Activated CD4-positive, alpha-beta T cell treated with anti-CD3 and anti-CD28 coated beads, Interleukin-2, amount 10 ng/mL, durations not matched to agents 7 days and 5 days (primary cell): ENCODE results near the gene SLC39A9. TPM values are rescaled to one million over a fixed set of nuclear protein-coding genes. Genes with fewer than 3 reads are reported as not detected.

ENCODE experiments used
- CTCF ChIA-PET: fragments of 350-600 bp; sonication (Branson Sonifier 250); formaldehyde crosslinking; loops from one replicate; lab custom pipeline; 2021; ENCODE audit warnings: antibody characterized with exemption; lab: Charles Lee
- POLR2A ChIA-PET: fragments of 350-600 bp; sonication (Branson Sonifier 250); formaldehyde crosslinking; loops from one replicate; lab custom pipeline; 2021; ENCODE audit warnings: antibody characterized with exemption; lab: Charles Lee
- DNase-seq: peaks from one replicate; pipeline ENCODE4 v3.0.0-alpha.2; 2020
- H3K27ac Mint-ChIP-seq: one replicate; pipeline ENCODE4 v1.8.0; 2021; ENCODE audit warnings: mild to moderate bottlenecking, moderate library complexity, mixed read lengths
- H3K27me3 Mint-ChIP-seq: one replicate; pipeline ENCODE4 v1.8.0; 2021; ENCODE audit warnings: mixed read lengths
- H3K36me3 Mint-ChIP-seq: one replicate; pipeline ENCODE4 v1.8.0; 2021; ENCODE audit warnings: low read depth, mixed read lengths
- H3K4me1 Mint-ChIP-seq: one replicate; pipeline ENCODE4 v1.8.0; 2021; ENCODE audit warnings: mixed read lengths
- H3K4me3 Mint-ChIP-seq: one replicate; pipeline ENCODE4 v1.8.0; 2021; ENCODE audit warnings: mild to moderate bottlenecking, moderate library complexity, mixed read lengths
- H3K9me3 Mint-ChIP-seq: one replicate; pipeline ENCODE4 v1.8.0; 2021; ENCODE audit warnings: mixed read lengths
- total RNA-seq, 2 experiments: library from RNA; stranded (reverse); gene quantifications; one replicate each; pipeline ENCODE4 v1.2.3, GENCODE V29; 2021

The SLC39A9 gene
- total RNA-seq, 2 experiments from 2014 or later, result 43.7 to 50.4 TPM

GRCh38 chr14:69500096-69500495 is 101.6 kb downstream of the SLC39A9 start:
- H3K27me3 Mint-ChIP-seq, result no peaks in the 10 kb centered on the region
- no peak for DNase-seq
- no peak overlapping the region for H3K27ac Mint-ChIP-seq
- no peaks in the 10 kb centered on the region for H3K36me3 Mint-ChIP-seq
- H3K9me3 Mint-ChIP-seq, result no peaks in the 10 kb centered on the region
- H3K4me1 Mint-ChIP-seq, result no peaks in the 10 kb centered on the region
- ChIA-PET POLR2A (no interaction called here), CTCF (interaction anchor here (1.1 kb wide), 1 partner anchor 41 kb away, joined by 3 read pairs; no protein-coding TSS in a partner anchor)
- H3K4me3 Mint-ChIP-seq, result no peak overlapping the region

DNA sequence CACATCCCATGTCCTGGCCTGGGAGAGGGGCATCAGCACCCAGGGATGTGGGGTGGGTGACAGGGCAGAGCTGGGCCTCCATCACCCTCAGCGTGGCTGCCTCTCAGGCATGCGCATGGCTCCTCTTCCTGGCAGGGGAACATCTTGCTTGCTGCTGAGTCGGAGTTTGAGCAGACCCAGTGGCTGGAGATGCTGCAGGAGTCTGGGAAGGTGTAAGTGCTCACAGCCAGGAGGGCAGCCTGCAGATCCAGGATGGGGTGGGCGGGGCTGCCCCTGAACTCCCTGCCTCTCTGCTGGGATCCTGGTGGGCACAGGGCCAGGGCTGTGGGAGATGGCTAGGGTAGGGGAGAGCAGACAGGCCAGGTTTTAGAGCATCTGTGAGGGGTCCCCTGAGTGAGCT is 102.2 kb downstream of the SLC39A9 start:
- no peaks in the 10 kb centered on the region for H3K36me3 Mint-ChIP-seq
- DNase-seq, result no peak
- H3K27me3 Mint-ChIP-seq, result no peaks in the 10 kb centered on the region
- H3K27ac Mint-ChIP-seq, result no peak overlapping the region
- no peak overlapping the region for H3K4me3 Mint-ChIP-seq
- POLR2A ChIA-PET, result no interaction called here
- no peaks in the 10 kb centered on the region for H3K9me3 Mint-ChIP-seq
- CTCF ChIA-PET, result no interaction called here
- no peaks in the 10 kb centered on the region for H3K4me1 Mint-ChIP-seq

- Mint-ChIP-seq H3K9me3 (no peaks in the 10 kb centered on the region), H3K4me3 (no peak overlapping the region), H3K27me3 (no peaks in the 10 kb centered on the region), H3K36me3 (no peaks in the 10 kb centered on the region), H3K27ac (no peak overlapping the region), H3K4me1 (no peaks in the 10 kb centered on the region)
- CTCF ChIA-PET, result no interaction called here
- POLR2A ChIA-PET, result no interaction called here
- DNase-seq, result no peak
Observed at GRCh38 chr14:69501423-69501838, 102.9 kb downstream of the SLC39A9 start.

DNA sequence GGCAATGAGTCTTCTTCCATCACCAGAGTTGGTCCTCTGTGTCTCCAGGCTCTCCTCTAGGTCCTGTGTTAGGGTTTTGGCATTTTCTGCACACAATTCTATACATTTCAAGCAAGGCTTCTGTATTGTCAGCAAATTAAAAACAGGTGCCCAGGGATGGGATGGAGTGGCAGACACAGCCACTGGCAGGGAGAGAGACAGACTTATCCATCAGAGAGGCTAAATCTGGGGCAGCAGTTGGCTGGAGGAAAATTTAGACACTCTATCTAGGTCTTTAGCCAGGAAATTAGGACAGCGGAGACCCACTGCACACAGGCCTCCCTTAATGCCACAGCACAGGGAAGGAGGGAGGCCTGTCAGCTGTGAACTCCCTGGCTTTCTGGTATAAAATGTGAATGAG is 106.3 kb downstream of the SLC39A9 start:
- no peaks in the 10 kb centered on the region for H3K9me3 Mint-ChIP-seq
- ChIA-PET POLR2A (no interaction called here), CTCF (interaction anchor here (1.0 kb wide), 1 partner anchor 41 kb away, joined by 3 read pairs; no protein-coding TSS in a partner anchor)
- no peak for DNase-seq
- no peak overlapping the region for H3K4me3 Mint-ChIP-seq
- H3K27me3 Mint-ChIP-seq, result no peaks in the 10 kb centered on the region
- H3K36me3 Mint-ChIP-seq, result no peaks in the 10 kb centered on the region
- no peak overlapping the region for H3K27ac Mint-ChIP-seq
- no peaks in the 10 kb centered on the region for H3K4me1 Mint-ChIP-seq

DNA sequence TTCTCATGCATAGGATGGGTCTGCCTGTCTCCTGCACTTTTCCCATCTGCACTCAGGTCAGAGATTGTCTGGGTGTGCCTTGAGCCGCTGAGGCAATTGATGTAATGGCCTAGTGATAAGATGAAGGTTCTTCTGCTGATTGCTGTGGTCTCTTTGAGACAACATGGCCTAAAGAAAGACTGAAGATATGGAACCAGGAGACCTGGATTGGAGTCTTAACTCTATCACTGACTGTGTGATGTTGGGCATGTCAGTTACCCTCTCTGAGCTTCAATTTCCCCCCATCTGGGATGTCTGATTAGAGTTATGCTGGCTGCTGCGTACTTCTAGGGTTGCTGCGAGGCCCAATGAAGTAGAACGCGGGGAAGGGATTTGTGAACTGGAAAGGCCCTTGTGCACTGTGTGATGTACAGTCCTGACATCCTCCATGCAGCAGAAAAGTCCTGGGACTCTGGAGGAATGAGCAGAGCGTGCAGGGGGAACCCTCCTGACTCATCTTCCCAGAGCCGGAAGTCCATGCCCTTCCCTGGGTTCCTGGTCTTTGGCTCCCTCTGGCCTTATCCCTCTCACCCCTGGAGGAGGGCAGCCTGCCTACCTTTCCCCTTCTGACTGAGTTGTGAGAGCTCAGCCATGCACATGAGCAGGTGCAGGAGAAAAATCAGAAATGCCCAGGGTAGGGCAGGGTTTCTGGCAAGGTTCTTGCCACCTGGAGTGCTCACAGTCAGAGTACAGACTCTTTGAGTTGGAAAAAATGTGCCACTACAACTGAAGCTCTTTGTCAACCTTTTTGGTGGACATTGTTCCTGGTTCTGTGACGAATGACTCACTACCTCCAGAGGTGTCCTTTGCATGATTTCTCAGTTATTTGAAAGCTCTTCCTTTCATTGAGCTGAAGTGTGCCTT is 107.1 kb downstream of the SLC39A9 start:
- ChIA-PET POLR2A (no interaction called here), CTCF (interaction anchor here (1.0 kb wide), 1 partner anchor 42 kb away, joined by 3 read pairs; no protein-coding TSS in a partner anchor)
- Mint-ChIP-seq H3K4me3 (no peak overlapping the region), H3K27ac (no peak overlapping the region), H3K4me1 (no peaks in the 10 kb centered on the region), H3K36me3 (no peaks in the 10 kb centered on the region), H3K9me3 (no peaks in the 10 kb centered on the region), H3K27me3 (peaks cover 4% of the 10 kb centered on the region)
- no peak for DNase-seq

DNA sequence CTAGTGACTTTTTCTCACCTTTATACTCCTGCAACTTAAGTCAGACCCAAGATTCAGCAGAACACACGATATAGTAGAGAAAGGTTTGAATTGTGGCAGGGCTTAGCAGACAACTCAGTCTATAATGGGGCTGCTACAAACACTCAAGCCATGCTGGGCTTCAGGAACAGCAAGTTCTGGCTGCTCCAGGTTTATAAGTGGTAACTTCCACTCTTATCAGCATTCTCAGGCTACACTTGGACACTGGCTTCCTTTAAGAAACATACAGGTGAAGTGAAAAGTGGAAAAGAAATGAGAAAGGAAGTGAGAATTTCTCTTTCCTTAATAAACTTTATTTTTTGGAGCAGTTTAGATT is 107.7 kb downstream of the SLC39A9 start:
- H3K9me3 Mint-ChIP-seq, result no peaks in the 10 kb centered on the region
- no peak for DNase-seq
- H3K36me3 Mint-ChIP-seq, result no peaks in the 10 kb centered on the region
- no peak overlapping the region for H3K27ac Mint-ChIP-seq
- H3K4me1 Mint-ChIP-seq, result no peaks in the 10 kb centered on the region
- ChIA-PET POLR2A (no interaction called here), CTCF (no interaction called here)
- H3K4me3 Mint-ChIP-seq, result no peak overlapping the region
- peaks cover 10% of the 10 kb centered on the region for H3K27me3 Mint-ChIP-seq

Other genes starting within 250 kb of the SLC39A9 start
- 10 to 100 TPM; 44.6 to 48.9 TPM for gene DCAF5, start 245.6 kb upstream of the SLC39A9 start, total RNA-seq
- 1 to 10 TPM; 5.2 to 5.8 TPM for gene EXD2, start 207.2 kb upstream of the SLC39A9 start, total RNA-seq
- not detected for gene GALNT16, start 138.5 kb upstream of the SLC39A9 start, total RNA-seq
- 100 to 1,000 TPM; 278 to 334 TPM for gene ERH, start 393 bp upstream of the SLC39A9 start, total RNA-seq
- gene PLEKHD1, start 86.0 kb downstream of the SLC39A9 start, total RNA-seq, result under 1 TPM; 0.15 to 0.19 TPM
- not detected for gene CCDC177, start 176.2 kb downstream of the SLC39A9 start, total RNA-seq
- 10 to 100 TPM; 42.6 to 45.0 TPM for gene SUSD6, start 212.9 kb downstream of the SLC39A9 start, total RNA-seq